SH-SY5Y (cell line): ENCODE results near the gene AXDND1.

Experiments
- GATA2 ChIP-seq: IDR thresholded peaks from 2 replicates; pipeline ENCODE4 v1.6.1; 2011; ENCODE audit warnings: mild to moderate bottlenecking, low read depth, low read length
- GATA3 ChIP-seq: IDR thresholded peaks from 2 replicates; pipeline ENCODE4 v1.6.1; 2011; ENCODE audit warnings: low read depth, mild to moderate bottlenecking, low read length, moderate library complexity

GRCh38 chr1:179590671-179591070, 224.9 kb downstream of the AXDND1 start:
- TF ChIP-seq GATA2 (no peak), GATA3 (no peak)
